ENCODE results near the gene MBD1.
A peak's percentile ranks its signal among the peaks of the same experiment; 100 is the strongest.
"Not testable (repeated sequence)": the region's sequence is repeated elsewhere in the genome, so short reads cannot be mapped to it uniquely, and the experiment has no call there.

MBD1 gene

GRCh38 chr18:50268022-50268747 is 13.1 kb downstream of the MBD1 start:
- peak; percentile 80 for DNase-seq

- DNase-seq = peak; percentile 88
These were observed 15.0 kb downstream of the MBD1 start, which contains the start of gene CFAP53 for GRCh38 chr18:50266248-50266704. TSS of gene CFAP53 (minus strand) at chr18:50266495. CDS start at chr18:50266404, 91 bp downstream.

GRCh38 chr18:50262977-50263376 is 18.3 kb downstream of the MBD1 start:
- DNase-seq = no peak

- DNase-seq = no peak
These were observed 30.4 kb downstream of the MBD1 start for GRCh38 chr18:50250935-50251334.

- DNase-seq = no peak
These were observed 31.7 kb downstream of the MBD1 start for GRCh38 chr18:50249576-50249975.

GRCh38 chr18:50247561-50247960 is 33.8 kb downstream of the MBD1 start:
- no peak for DNase-seq

- not testable (repeated sequence) for DNase-seq
These were observed 39.6 kb downstream of the MBD1 start for GRCh38 chr18:50241768-50242167.

GRCh38 chr18:50240080-50240563 is 41.2 kb downstream of the MBD1 start:
- DNase-seq = no peak

- no peak for DNase-seq
These were observed 48.9 kb downstream of the MBD1 start for GRCh38 chr18:50232419-50232818.

GRCh38 chr18:50231621-50232020 is 49.7 kb downstream of the MBD1 start:
- no peak for DNase-seq

- not testable (repeated sequence) for DNase-seq
These were observed 61.1 kb downstream of the MBD1 start for GRCh38 chr18:50220249-50220648.
